WTC11 (cell line): ENCODE results near the gene ITGA3.

Source experiments
- CREB1 ChIP-seq: sonication (generic); formaldehyde crosslinking; IDR thresholded peaks from 2 replicates; pipeline ENCODE4 v1.8.0; 2023; ENCODE audit warnings: mild to moderate bottlenecking, missing genetic modification reagents
- CTCF ChIP-seq: fragments of 200-600 bp; IDR thresholded peaks from 2 replicates; pipeline ENCODE4 v1.8.0; 2022; ENCODE audit warnings: antibody characterized with exemption
- FOXK1 ChIP-seq: sonication (generic); formaldehyde crosslinking; IDR thresholded peaks from 2 replicates; pipeline ENCODE4 v1.8.0; 2022; ENCODE audit warnings: mild to moderate bottlenecking, moderate library complexity, missing genetic modification reagents
- SMAD3 ChIP-seq: sonication (generic); formaldehyde crosslinking; IDR thresholded peaks from 2 replicates; pipeline ENCODE4 v1.8.0; 2022; ENCODE audit warnings: missing genetic modification reagents, mild to moderate bottlenecking, borderline replicate concordance
- ZNF121 ChIP-seq: sonication (generic); formaldehyde crosslinking; IDR thresholded peaks from 2 replicates; pipeline ENCODE4 v1.8.0; 2023; ENCODE audit warnings: missing genetic modification reagents

GRCh38 chr17:50087912-50088405, 32.0 kb downstream of the ITGA3 start:
- TF ChIP-seq FOXK1 (CRISPR knock-in tag) (no peak), CTCF (no peak), ZNF121 (CRISPR knock-in tag) (no peak), CREB1 (CRISPR knock-in tag) (no peak), SMAD3 (CRISPR knock-in tag) (no peak)
